K562 (cell line): ENCODE measurements around the gene GPR82. TPM values are rescaled to one million over a fixed set of nuclear protein-coding genes. Genes with fewer than 3 reads are reported as not detected.

Source experiments
- ATAC-seq: fragments of 200-7000 bp; cut with Tn5 transposase; 3 replicates; pipeline ENCODE4 v1.9.1; 2020; ENCODE audit warnings: moderate library complexity
- BruUV-seq: library from RNA; stranded (reverse); fragments of 400-500 nt; replicated peaks from 2 replicates; lab custom pipeline; 2021; lab: Mats Ljungman, UMichigan
- CTCF ChIA-PET: fragments of 300-600 bp; formaldehyde crosslinking; extraction: SDS; loops from one replicate; lab custom pipeline; 2021; ENCODE audit warnings: low intra/inter-chr PET ratio; lab: Yijun Ruan, JAX
- POLR2A ChIA-PET: fragments of 300-600, 350-650 bp; sonication (Branson Sonifier 250); formaldehyde crosslinking; extraction: SDS; loops from one replicate; lab custom pipeline; 2021; ENCODE audit warnings: antibody characterized with exemption, inconsistent platforms; lab: Yijun Ruan, JAX
- DNase-seq, 4 experiments: peaks; one replicate each; pipeline versions ENCODE4 v3.0.0 to v3.0.0-alpha.2; 2011 to 2018; ENCODE audit warnings: low spot score in 3 of 4, mixed read lengths in 3 of 4; ENCODE audit errors: extremely low read depth in 1 of 4
- FAIRE-seq: peaks from 2 replicates; lab custom pipeline; 2011; peaks lifted over from hg19 to GRCh38; lab: Jason Lieb, UNC
- H2AFZ ChIP-seq: 2 replicates; pipeline ENCODE4 v1.6.0; 2011; ENCODE audit warnings: low read depth, low read length, control low read depth, inconsistent platforms
- H3K27ac ChIP-seq: fragments of 200-600 bp; 3 replicates; pipeline ENCODE4 v1.8.0; 2011; ENCODE audit warnings: low read depth, mild to moderate bottlenecking, control low read depth, inconsistent platforms, low read length, moderate library complexity, mixed read lengths; ENCODE audit errors: extremely low read depth
- H3K27me3 ChIP-seq, 2 experiments: fragments of 300-600 bp in 1 of 2; 2 replicates in 1 of 2; 3 replicates in 1 of 2; pipeline versions ENCODE4 v1.6.0 to v1.8.0; 2011; ENCODE audit warnings: inconsistent platforms in 2 of 2, low read length in 2 of 2, mild to moderate bottlenecking in 1 of 2, mixed read lengths in 1 of 2, moderate library complexity in 1 of 2; ENCODE audit not compliant: control insufficient read depth in 2 of 2, insufficient read depth in 2 of 2
- H3K36me3 ChIP-seq: fragments of 300-600 bp; 3 replicates; pipeline ENCODE4 v1.8.0; 2011; ENCODE audit warnings: mild to moderate bottlenecking, low read length, inconsistent platforms; ENCODE audit not compliant: control insufficient read depth, insufficient read depth
- H3K4me1 ChIP-seq, 2 experiments: fragments of 200-600 bp in 1 of 2; replicated peaks in 1 of 2; 2 replicates in 1 of 2; 3 replicates in 1 of 2; pipeline versions ENCODE4 v1.5.1 to v1.8.0; 2011; ENCODE audit warnings: inconsistent platforms in 2 of 2, low read length in 2 of 2, mild to moderate bottlenecking in 1 of 2, mixed read lengths in 1 of 2, moderate library complexity in 1 of 2; ENCODE audit not compliant: control insufficient read depth in 2 of 2, insufficient read depth in 2 of 2
- H3K4me2 ChIP-seq: 2 replicates; pipeline ENCODE4 v1.6.1; 2011; ENCODE audit warnings: low read length, control low read depth, inconsistent platforms, mixed read lengths; ENCODE audit not compliant: insufficient read depth
- H3K4me3 ChIP-seq: fragments of 200-600 bp; sonication (generic), shearing (Covaris generic); 2 replicates; pipeline ENCODE4 v1.5.1; 2016; ENCODE audit warnings: control low read depth, inconsistent platforms
- H3K79me2 ChIP-seq: fragments of 200-600 bp; 3 replicates; pipeline ENCODE4 v1.8.0; 2011; ENCODE audit warnings: low read length, inconsistent platforms; ENCODE audit not compliant: control insufficient read depth, insufficient read depth
- H3K9ac ChIP-seq, 2 experiments: 2 replicates each; pipeline versions ENCODE4 v1.6.0 to v1.6.1; 2011; ENCODE audit warnings: low read depth in 2 of 2, low read length in 2 of 2, control low read depth in 1 of 2, inconsistent platforms in 1 of 2, mild to moderate bottlenecking in 1 of 2, mixed read lengths in 1 of 2; ENCODE audit not compliant: insufficient read depth in 1 of 2
- H3K9me1 ChIP-seq: one replicate; pipeline ENCODE4 v1.6.0; 2011; ENCODE audit warnings: inconsistent platforms, mild to moderate bottlenecking, low read length, moderate library complexity; ENCODE audit not compliant: control insufficient read depth, insufficient read depth
- H3K9me3 ChIP-seq: replicated peaks from 2 replicates; pipeline ENCODE4 v1.5.1; 2011; ENCODE audit warnings: low read depth, low read length, inconsistent platforms; ENCODE audit not compliant: control insufficient read depth, insufficient read depth
- H4K20me1 ChIP-seq: replicated peaks from 2 replicates; pipeline ENCODE4 v1.6.1; 2011; ENCODE audit warnings: low read length, inconsistent platforms, mixed read lengths; ENCODE audit not compliant: control insufficient read depth, insufficient read depth
- EHMT2 ChIP-seq: fragments of 450-650 bp; IDR thresholded peaks from 2 replicates; pipeline ENCODE4 v1.6.1; 2018; ENCODE audit warnings: antibody characterized with exemption
- FOXP1 ChIP-seq: sonication (generic); formaldehyde crosslinking; IDR thresholded peaks from 2 replicates; pipeline ENCODE4 v1.8.0; 2022; ENCODE audit warnings: mild to moderate bottlenecking, missing genetic modification reagents
- HOXB6 ChIP-seq: fragments of 250-450 bp; sonication (Bioruptor Pico); IDR thresholded peaks from 2 replicates; pipeline ENCODE4 v1.5.1; 2022; ENCODE audit warnings: mild to moderate bottlenecking, borderline replicate concordance
- SAFB2 ChIP-seq: fragments of 200-400 bp; formaldehyde crosslinking; IDR thresholded peaks from 2 replicates; pipeline ENCODE4 v1.6.1; 2018; ENCODE audit warnings: borderline replicate concordance, low read length, low read depth, moderate library complexity; ENCODE audit not compliant: severe bottlenecking
- SIN3A ChIP-seq, 2 experiments: fragments of 150-350 bp in 1 of 2; IDR thresholded peaks; 2 replicates each; pipeline ENCODE4 v1.6.1; 2011 to 2016; ENCODE audit warnings: borderline replicate concordance in 2 of 2, low read depth in 2 of 2, low read length in 2 of 2, mild to moderate bottlenecking in 2 of 2, moderate library complexity in 2 of 2; ENCODE audit not compliant: control insufficient read depth in 1 of 2
- ZFPM2 ChIP-seq: fragments of 250-450 bp; sonication (Bioruptor Pico); IDR thresholded peaks from 2 replicates; pipeline ENCODE4 v1.5.1; 2022; ENCODE audit warnings: mild to moderate bottlenecking
- ZNF134 ChIP-seq: fragments of 250-450 bp; sonication (Bioruptor Pico); conservative IDR thresholded peaks from 2 replicates; pipeline ENCODE4 v1.4.0; 2020
- ZNF445 ChIP-seq: fragments of 250-450 bp; sonication (Bioruptor Pico); IDR thresholded peaks from 2 replicates; pipeline ENCODE4 v1.4.0; 2020; ENCODE audit warnings: low read depth, mild to moderate bottlenecking, moderate library complexity
- WGBS: fragments of 100-300 bp; shearing (Covaris generic); methylation state at CpG from one replicate; pipeline ENCODE4 v1.1.6; 2016; ENCODE audit warnings: low coverage, mixed read lengths; ENCODE audit not compliant: insufficient coverage; ENCODE audit errors: missing lambda C conversion rate; 5-methylcytosine and 5-hydroxymethylcytosine counted together
- in situ Hi-C: fragments of 300-500 bp; cut with MboI; formaldehyde crosslinking; loops from 4 replicates; pipeline ENCODE4 v1.15.0; 2018; ENCODE audit warnings: inconsistent platforms, mixed read lengths
- intact Hi-C: fragments of 100-400 bp; cut with micrococcal nuclease; formaldehyde crosslinking; loops from 2 replicates; pipeline ENCODE4 v1.14.2; 2022
- polyA plus RNA-seq, 8 experiments: library from polyadenylated mRNA; depleted of rRNA in 4 of 8; stranded (reverse) in 5 of 8; unstranded in 3 of 8; fragments of >200 nt; fragmentation: Nextera tagmentation in 2 of 8; fragmentation: Illumina TruSeq in 1 of 8; extraction: Ambion mirVana in 2 of 8; extraction: Trizol in 1 of 8; gene quantifications; 2 replicates each; pipeline versions ENCODE4 v1.2.1 to v1.2.3, GENCODE V29; 2011 to 2014; ENCODE audit warnings: inconsistent platforms in 1 of 8, missing spikeins in 1 of 8
- total RNA-seq, 7 experiments: library from RNA; depleted of rRNA in 6 of 7; stranded (reverse); fragments of >200 nt in 6 of 7; fragmentation: Illumina TruSeq in 2 of 7; extraction: Trizol in 2 of 7; gene quantifications; 2 replicates each; pipeline versions ENCODE4 v1.2.1 to v1.2.3, GENCODE V29; 2011 to 2021; ENCODE audit warnings: low replicate concordance in 1 of 7

The GPR82 gene
- total and polyA plus RNA-seq, 9 of the 15 experiments (the other 6 are each of a cell fraction or from before 2014, with no cell fraction given): not detected

DNA sequence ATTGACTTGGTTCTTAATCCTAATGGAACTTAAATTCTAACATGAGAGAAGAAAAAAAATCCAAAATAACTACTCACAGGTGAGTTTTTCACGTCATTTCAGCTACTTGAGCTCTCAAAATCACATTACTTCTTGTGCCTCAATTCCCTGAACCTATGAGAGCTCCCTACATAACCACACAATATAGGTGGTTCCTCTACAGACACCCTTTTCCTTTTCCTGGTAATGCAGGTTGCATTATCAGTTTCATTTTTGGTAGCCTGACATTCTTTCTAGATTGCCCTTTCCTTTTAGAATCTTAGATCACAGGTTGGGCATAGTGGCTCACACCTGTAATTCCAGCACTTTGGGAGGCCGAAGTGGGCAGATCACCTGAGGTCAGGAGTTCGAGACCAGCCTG is 31.0 kb upstream of the GPR82 start:
- DNase-seq: no peak
- Histone ChIP-seq H3K4me2 (no peak overlapping the region), H3K36me3 (no peaks in the 10 kb centered on the region), H3K27me3 (no peaks in the 10 kb centered on the region), H3K4me1 (no peaks in the 10 kb centered on the region), H3K79me2 (no peaks in the 10 kb centered on the region), H2AFZ (no peak overlapping the region), H3K27ac (no peak overlapping the region), H3K9me3 (no peaks in the 10 kb centered on the region), H3K9me1 (no peaks in the 10 kb centered on the region), H3K4me3 (no peak overlapping the region)
- FAIRE-seq: no peak
- WGBS: 17% methylated on average over 3 of the region's 3 CpGs
- ATAC-seq: no peak
- CTCF ChIA-PET: no interaction called here
- no peak for TF ChIP-seq FOXP1
- no peak for TF ChIP-seq ZNF445 (CRISPR knock-in tag)
- no peak for TF ChIP-seq SAFB2
- no peak for TF ChIP-seq ZFPM2 (CRISPR knock-in tag)
- no peak for TF ChIP-seq SIN3A (IDR thresholded peaks at IDR 0.05; ENCODE audit: borderline replicate concordance in 2 of 2, control insufficient read depth in 1 of 2, low read depth in 2 of 2, low read length in 2 of 2)
- TF ChIP-seq EHMT2: no peak
- TF ChIP-seq HOXB6 (CRISPR knock-in tag): no peak
- TF ChIP-seq ZNF134: no peak
- TF ChIP-seq, all 486 proteins: peak for 0
- H4K20me1 ChIP-seq: no peaks in the 10 kb centered on the region
- in situ Hi-C loops: no loop called here
- no peak overlapping the region for H3K9ac ChIP-seq
- POLR2A ChIA-PET: no interaction called here
- intact Hi-C loops: no loop called here
- BruUV-seq: no TSS peak
